Astrocyte (in vitro differentiated cells and primary cell): ENCODE data around the gene MBD5. TPM values are rescaled to one million over a fixed set of nuclear protein-coding genes. Genes with fewer than 3 reads are reported as not detected.

ENCODE experiments used
- DNase-seq: peaks from one replicate; pipeline ENCODE4 v3.0.0-alpha.2; 2010; ENCODE audit warnings: low read depth
- FAIRE-seq: peaks from 2 replicates; lab custom pipeline; 2011; peaks lifted over from hg19 to GRCh38; lab: Jason Lieb, UNC
- H2AFZ ChIP-seq: 2 replicates; pipeline ENCODE4 v1.6.0; 2012; ENCODE audit warnings: low read depth, low read length, inconsistent platforms
- H3K27ac ChIP-seq: 2 replicates; pipeline ENCODE4 v1.5.1; 2011; ENCODE audit warnings: low read depth, low read length, inconsistent platforms
- H3K27me3 ChIP-seq: 2 replicates; pipeline ENCODE4 v1.6.0; 2011; ENCODE audit warnings: low read length, inconsistent platforms; ENCODE audit not compliant: insufficient read depth
- H3K36me3 ChIP-seq: 2 replicates; pipeline ENCODE4 v1.5.1; 2011; ENCODE audit warnings: low read length, inconsistent platforms; ENCODE audit not compliant: insufficient read depth
- H3K4me1 ChIP-seq: 2 replicates; pipeline ENCODE4 v1.5.1; 2011; ENCODE audit warnings: low read length, inconsistent platforms; ENCODE audit not compliant: insufficient read depth
- H3K4me2 ChIP-seq: 2 replicates; pipeline ENCODE4 v1.6.0; 2012; ENCODE audit warnings: low read length, inconsistent platforms
- H3K4me3 ChIP-seq: 2 replicates; pipeline ENCODE4 v1.5.1; 2011; ENCODE audit warnings: low read depth, mild to moderate bottlenecking, low read length, inconsistent platforms; ENCODE audit not compliant: insufficient read depth
- H3K79me2 ChIP-seq: 2 replicates; pipeline ENCODE4 v1.6.0; 2012; ENCODE audit warnings: mild to moderate bottlenecking, low read length, inconsistent platforms; ENCODE audit not compliant: insufficient read depth
- H3K9ac ChIP-seq: 2 replicates; pipeline ENCODE4 v1.6.0; 2012; ENCODE audit warnings: mild to moderate bottlenecking, low read length, inconsistent platforms
- H3K9me3 ChIP-seq: 2 replicates; pipeline ENCODE4 v1.5.1; 2012; ENCODE audit warnings: low read depth, mild to moderate bottlenecking, low read length, inconsistent platforms; ENCODE audit not compliant: insufficient read depth
- H4K20me1 ChIP-seq: 2 replicates; pipeline ENCODE4 v1.6.0; 2012; ENCODE audit warnings: low read length, inconsistent platforms; ENCODE audit not compliant: insufficient read depth
- H3K27ac Mint-ChIP-seq: one replicate; pipeline ENCODE4 v1.8.0; 2021; ENCODE audit warnings: mild to moderate bottlenecking, mixed read lengths; ENCODE audit not compliant: unreplicated experiment
- H3K27me3 Mint-ChIP-seq: one replicate; pipeline ENCODE4 v1.8.0; 2021; ENCODE audit warnings: low read depth, mixed read lengths; ENCODE audit not compliant: unreplicated experiment
- H3K36me3 Mint-ChIP-seq: one replicate; pipeline ENCODE4 v1.8.0; 2021; ENCODE audit warnings: low read depth, mixed read lengths; ENCODE audit not compliant: unreplicated experiment
- H3K4me1 Mint-ChIP-seq: one replicate; pipeline ENCODE4 v1.8.0; 2021; ENCODE audit warnings: low read depth, mixed read lengths; ENCODE audit not compliant: unreplicated experiment
- H3K4me3 Mint-ChIP-seq: one replicate; pipeline ENCODE4 v1.8.0; 2021; ENCODE audit warnings: mild to moderate bottlenecking, moderate library complexity, mixed read lengths; ENCODE audit not compliant: unreplicated experiment
- H3K9me3 Mint-ChIP-seq: one replicate; pipeline ENCODE4 v1.8.0; 2021; ENCODE audit warnings: mild to moderate bottlenecking, mixed read lengths; ENCODE audit not compliant: unreplicated experiment
- CTCF ChIP-seq: IDR thresholded peaks from 2 replicates; pipeline ENCODE4 v1.5.1; 2011; ENCODE audit warnings: low read depth, mild to moderate bottlenecking, inconsistent platforms, low read length, moderate library complexity; ENCODE audit not compliant: insufficient read depth
- EZH2 ChIP-seq: IDR thresholded peaks from 2 replicates; pipeline ENCODE4 v1.6.1; 2012; ENCODE audit warnings: mild to moderate bottlenecking, low read length, inconsistent platforms; ENCODE audit not compliant: insufficient read depth
- total RNA-seq: library from RNA; stranded (reverse); gene quantifications from 2 replicates; pipeline ENCODE4 v1.2.1, GENCODE V29; 2021

The MBD5 gene
- total RNA-seq, 1 donor from 2014 or later: 53.6 TPM

- no peak for FAIRE-seq
- TF ChIP-seq CTCF (no peak), EZH2 (no peak)
- no peaks in the 10 kb centered on the region for H3K36me3 ChIP-seq
- no peak overlapping the region for H2AFZ ChIP-seq
- Mint-ChIP-seq H3K4me3 (no peak overlapping the region), H3K27ac (no peak overlapping the region), H3K4me1 (no peaks in the 10 kb centered on the region), H3K27me3 (peaks cover 4% of the 10 kb centered on the region), H3K9me3 (peaks cover 8% of the 10 kb centered on the region), H3K36me3 (no peaks in the 10 kb centered on the region)
- H3K4me3 ChIP-seq: no peak overlapping the region
- no peaks in the 10 kb centered on the region for H3K9me3 ChIP-seq
- no peak overlapping the region for H3K9ac ChIP-seq
- H3K27me3 ChIP-seq: no peaks in the 10 kb centered on the region
- peak overlapping the region; percentile 11 for H3K4me2 ChIP-seq
- no peaks in the 10 kb centered on the region for H3K79me2 ChIP-seq
- H3K4me1 ChIP-seq: no peaks in the 10 kb centered on the region
- no peak for DNase-seq
- no peak overlapping the region for H3K27ac ChIP-seq
- no peaks in the 10 kb centered on the region for H4K20me1 ChIP-seq
These were observed 532.5 kb downstream of the MBD5 start for GRCh38 chr2:148553332-148553887.

GRCh38 chr2:148554459-148555247, 533.8 kb downstream of the MBD5 start:
- Mint-ChIP-seq H3K4me1 (no peaks in the 10 kb centered on the region), H3K4me3 (no peak overlapping the region), H3K27me3 (no peaks in the 10 kb centered on the region), H3K27ac (no peak overlapping the region), H3K36me3 (no peaks in the 10 kb centered on the region), H3K9me3 (peaks cover 8% of the 10 kb centered on the region)
- no peak overlapping the region for H2AFZ ChIP-seq
- no peak overlapping the region for H3K9ac ChIP-seq
- DNase-seq: no peak
- no peaks in the 10 kb centered on the region for H3K4me1 ChIP-seq
- H3K4me3 ChIP-seq: no peak overlapping the region
- H3K79me2 ChIP-seq: no peaks in the 10 kb centered on the region
- H3K4me2 ChIP-seq: no peak overlapping the region
- no peaks in the 10 kb centered on the region for H4K20me1 ChIP-seq
- H3K27me3 ChIP-seq: no peaks in the 10 kb centered on the region
- TF ChIP-seq EZH2 (no peak), CTCF (no peak)
- H3K27ac ChIP-seq: no peak overlapping the region
- H3K36me3 ChIP-seq: no peaks in the 10 kb centered on the region
- H3K9me3 ChIP-seq: no peaks in the 10 kb centered on the region
- no peak for FAIRE-seq
